ENCODE data around the gene NFE2L1. TPM values are rescaled to one million over a fixed set of nuclear protein-coding genes. Genes with fewer than 3 reads are reported as not detected.

Gene NFE2L1
- polyA plus RNA-seq, 1 experiment = 251 TPM

DNA sequence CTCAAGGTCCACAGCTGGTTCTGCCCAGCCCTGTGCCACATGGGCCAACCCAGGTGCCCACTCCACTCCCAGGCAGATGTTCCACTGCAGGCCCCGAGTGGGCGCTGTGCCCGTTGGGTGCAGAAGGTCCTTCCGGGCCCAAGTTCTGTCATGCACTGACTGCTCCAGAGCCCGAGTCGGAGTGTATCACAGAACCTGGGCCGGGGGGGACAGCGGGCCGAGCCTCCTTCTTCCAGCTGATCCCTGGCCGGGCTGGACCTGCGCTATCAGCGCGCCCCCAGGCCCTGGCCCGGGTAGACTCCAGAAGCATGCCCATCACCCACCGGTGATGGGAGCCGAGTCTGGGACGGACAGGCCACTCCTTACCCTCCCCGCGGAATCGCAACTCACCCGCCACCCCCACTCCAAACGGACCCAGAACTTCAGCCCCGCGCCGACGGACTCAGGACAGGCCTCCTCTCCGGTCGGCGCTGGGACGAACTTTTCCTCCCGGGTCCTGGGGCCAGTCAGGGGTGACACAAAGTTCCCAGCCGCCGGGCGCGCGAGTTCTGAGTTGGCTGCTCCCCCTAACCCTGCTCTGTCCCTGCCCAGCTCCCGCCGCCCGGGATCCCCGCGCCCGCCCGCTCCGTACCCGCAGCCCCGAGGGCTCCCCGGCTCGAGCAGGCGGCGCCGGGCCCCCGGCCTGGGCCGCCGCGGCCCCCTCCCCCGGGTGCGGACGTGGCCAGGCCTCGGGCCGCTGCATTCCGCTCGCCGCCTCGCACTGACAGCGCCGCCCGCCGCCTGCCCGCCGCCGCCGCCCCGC, 10.9 kb upstream of the NFE2L1 start, which contains the start of gene COPZ2:
Gene COPZ2 (minus strand): TSS at position 762 of the 802 bp plus-strand sequence. CDS start 20 bp downstream, at position 742.
- DNase-seq (ENCODE audit: low read depth, low spot score) = no peak
- Histone ChIP-seq H3K27me3 (ENCODE audit: control insufficient read depth, insufficient read depth, low read length) (no peaks in the 10 kb centered on the region), H3K9me3 (ENCODE audit: control insufficient read depth, insufficient read depth, low read length) (no peaks in the 10 kb centered on the region), H3K27ac (ENCODE audit: low read depth, low read length) (peak within 1 kb of the TSS; percentile 57), H3K4me3 (ENCODE audit: low read depth, low read length) (peak within 1 kb of the TSS; percentile 70)
- TF ChIP-seq, protein P1, sequence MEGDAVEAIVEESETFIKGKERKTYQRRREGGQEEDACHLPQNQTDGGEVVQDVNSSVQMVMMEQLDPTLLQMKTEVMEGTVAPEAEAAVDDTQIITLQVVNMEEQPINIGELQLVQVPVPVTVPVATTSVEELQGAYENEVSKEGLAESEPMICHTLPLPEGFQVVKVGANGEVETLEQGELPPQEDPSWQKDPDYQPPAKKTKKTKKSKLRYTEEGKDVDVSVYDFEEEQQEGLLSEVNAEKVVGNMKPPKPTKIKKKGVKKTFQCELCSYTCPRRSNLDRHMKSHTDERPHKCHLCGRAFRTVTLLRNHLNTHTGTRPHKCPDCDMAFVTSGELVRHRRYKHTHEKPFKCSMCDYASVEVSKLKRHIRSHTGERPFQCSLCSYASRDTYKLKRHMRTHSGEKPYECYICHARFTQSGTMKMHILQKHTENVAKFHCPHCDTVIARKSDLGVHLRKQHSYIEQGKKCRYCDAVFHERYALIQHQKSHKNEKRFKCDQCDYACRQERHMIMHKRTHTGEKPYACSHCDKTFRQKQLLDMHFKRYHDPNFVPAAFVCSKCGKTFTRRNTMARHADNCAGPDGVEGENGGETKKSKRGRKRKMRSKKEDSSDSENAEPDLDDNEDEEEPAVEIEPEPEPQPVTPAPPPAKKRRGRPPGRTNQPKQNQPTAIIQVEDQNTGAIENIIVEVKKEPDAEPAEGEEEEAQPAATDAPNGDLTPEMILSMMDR (IDR thresholded peaks at IDR 0.05; ENCODE audit: low read depth, low read length) = peak; percentile 57
- ChIA-PET POLR2A (interaction anchor here (1.8 to 2.5 kb wide), 2 partner anchors 11 kb away, joined by 9 read pairs; partner anchors contain the start of gene NFE2L1), CTCF (interaction anchor here (1.7 to 3.2 kb wide), 5 partner anchors 11 to 66 kb away, joined by 6 to 28 read pairs (median 12); partner anchors contain the start of genes CDK5RAP3 and NFE2L1)

DNA sequence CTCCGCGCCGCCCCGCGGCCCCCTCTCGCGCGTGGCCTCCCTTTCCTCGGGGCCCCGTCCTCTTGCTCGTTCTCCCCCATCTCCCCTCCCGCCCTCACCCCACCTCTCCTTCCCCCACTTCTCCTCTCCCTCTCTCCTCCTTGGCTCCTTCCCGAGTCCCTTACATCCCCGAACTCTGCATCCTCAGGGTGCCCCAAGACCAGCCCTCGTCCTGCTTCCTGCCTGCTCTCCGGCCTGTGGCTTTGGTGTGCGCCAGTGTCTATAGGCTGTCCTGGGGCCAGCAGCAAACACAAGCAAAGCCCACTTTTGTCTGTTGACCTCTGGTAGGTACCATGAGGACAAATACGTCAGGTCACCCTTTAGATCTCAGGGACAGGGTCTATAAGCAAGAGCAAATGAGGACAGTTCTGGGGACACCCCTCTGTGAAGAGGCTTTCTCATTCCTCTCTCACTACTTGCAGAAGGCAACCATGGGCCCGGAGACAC, 10.3 kb upstream of the NFE2L1 start:
- CTCF ChIA-PET = interaction anchor here (0.6 to 1.0 kb wide), 2 partner anchors 11 to 13 kb away, joined by 3 read pairs; no protein-coding TSS in a partner anchor
- POLR2A ChIA-PET = interaction anchor here (2.5 kb wide), 1 partner anchor 12 kb away, joined by 9 read pairs; no protein-coding TSS in a partner anchor

DNA sequence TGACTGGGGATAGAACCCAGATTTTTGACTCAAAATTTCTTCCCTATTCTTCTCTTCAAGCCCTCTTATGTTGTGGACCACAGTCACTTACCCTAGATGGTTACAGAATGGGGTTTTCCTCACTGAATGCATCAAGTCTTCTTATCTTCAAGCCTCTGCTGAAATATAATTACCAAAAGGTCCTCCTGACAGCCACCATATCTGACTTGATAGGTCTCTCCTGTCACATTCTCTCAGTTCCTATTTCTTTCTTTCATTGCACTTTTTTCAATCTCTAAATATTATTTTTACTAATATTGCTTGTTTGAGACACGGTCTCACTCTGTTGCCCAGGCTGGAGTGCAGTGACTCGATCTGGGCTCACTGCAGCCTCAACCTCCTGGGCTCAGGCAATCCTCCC, 9.5 kb upstream of the NFE2L1 start:
- ChIA-PET POLR2A (no interaction called here), CTCF (interaction anchor here (1.0 kb wide), 1 partner anchor 13 kb away, joined by 3 read pairs; no protein-coding TSS in a partner anchor)
- no peak for DNase-seq (ENCODE audit: low read depth, low spot score)
- Histone ChIP-seq H3K27me3 (ENCODE audit: control insufficient read depth, insufficient read depth, low read length) (no peaks in the 10 kb centered on the region), H3K27ac (ENCODE audit: low read depth, low read length) (no peak overlapping the region), H3K4me3 (ENCODE audit: low read depth, low read length) (no peak overlapping the region), H3K9me3 (ENCODE audit: control insufficient read depth, insufficient read depth, low read length) (no peaks in the 10 kb centered on the region)
- TF ChIP-seq, protein P1 (IDR thresholded peaks at IDR 0.05; ENCODE audit: low read depth, low read length) = no peak

More for the DNA sequence above, 10.3 kb upstream of the NFE2L1 start:
- no peaks in the 10 kb centered on the region for H3K9me3 ChIP-seq (ENCODE audit: control insufficient read depth, insufficient read depth, low read length)
- no peak for DNase-seq (ENCODE audit: low read depth, low spot score)
- TF ChIP-seq, protein P1 (IDR thresholded peaks at IDR 0.05; ENCODE audit: low read depth, low read length) = no peak
- no peaks in the 10 kb centered on the region for H3K27me3 ChIP-seq (ENCODE audit: control insufficient read depth, insufficient read depth, low read length)
- H3K4me3 ChIP-seq (ENCODE audit: low read depth, low read length) = peak overlapping the region; percentile 70
- H3K27ac ChIP-seq (ENCODE audit: low read depth, low read length) = no peak overlapping the region

DNA sequence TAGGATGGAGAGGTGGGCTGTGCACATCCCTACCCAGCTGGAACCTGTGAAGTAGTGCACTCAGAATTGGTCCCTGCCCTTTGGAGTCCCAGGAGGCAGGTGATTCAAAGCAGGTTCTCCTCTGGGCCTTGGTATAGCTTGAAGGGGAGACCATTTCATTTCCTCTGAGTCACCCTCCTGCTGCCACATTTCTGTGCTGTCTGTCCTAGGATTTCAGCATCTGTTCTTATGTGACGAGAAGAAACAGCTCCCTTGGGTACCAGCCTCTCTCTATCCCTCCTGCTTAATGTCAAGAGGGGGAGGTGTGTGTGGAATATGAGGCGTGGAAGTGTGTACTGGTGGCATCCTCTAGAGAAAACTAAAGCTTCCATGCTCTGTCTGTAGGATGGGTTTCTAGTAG, 5.0 kb upstream of the NFE2L1 start:
- TF ChIP-seq, protein P1 (IDR thresholded peaks at IDR 0.05; ENCODE audit: low read depth, low read length) = no peak
- no peak for DNase-seq (ENCODE audit: low read depth, low spot score)
- Histone ChIP-seq H3K9me3 (ENCODE audit: control insufficient read depth, insufficient read depth, low read length) (no peaks in the 10 kb centered on the region; the same call in 1 of the 2 replicates), H3K4me3 (ENCODE audit: low read depth, low read length) (no peak overlapping the region), H3K27me3 (ENCODE audit: control insufficient read depth, insufficient read depth, low read length) (no peaks in the 10 kb centered on the region), H3K27ac (ENCODE audit: low read depth, low read length) (no peak overlapping the region)
- CTCF ChIA-PET = interaction anchor here (0.9 to 1.6 kb wide), 3 partner anchors 17 to 89 kb away, joined by 3 to 10 read pairs (median 4); no protein-coding TSS in a partner anchor
- POLR2A ChIA-PET = no interaction called here

All from AG04450 (cell line).